NCI-H2081 treated with DMSO at 0.1 percent for 48 hours (cell line): ENCODE data around the gene GNG13.
"Not testable (repeated sequence)": the region's sequence is repeated elsewhere in the genome, so short reads cannot be mapped to it uniquely, and the experiment has no call there.

Experiments used
- DNase-seq: peaks from one replicate; lab custom pipeline; 2025; lab: John Stamatoyannopoulos, UW

Gene GNG13, protein sequence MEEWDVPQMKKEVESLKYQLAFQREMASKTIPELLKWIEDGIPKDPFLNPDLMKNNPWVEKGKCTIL

DNA sequence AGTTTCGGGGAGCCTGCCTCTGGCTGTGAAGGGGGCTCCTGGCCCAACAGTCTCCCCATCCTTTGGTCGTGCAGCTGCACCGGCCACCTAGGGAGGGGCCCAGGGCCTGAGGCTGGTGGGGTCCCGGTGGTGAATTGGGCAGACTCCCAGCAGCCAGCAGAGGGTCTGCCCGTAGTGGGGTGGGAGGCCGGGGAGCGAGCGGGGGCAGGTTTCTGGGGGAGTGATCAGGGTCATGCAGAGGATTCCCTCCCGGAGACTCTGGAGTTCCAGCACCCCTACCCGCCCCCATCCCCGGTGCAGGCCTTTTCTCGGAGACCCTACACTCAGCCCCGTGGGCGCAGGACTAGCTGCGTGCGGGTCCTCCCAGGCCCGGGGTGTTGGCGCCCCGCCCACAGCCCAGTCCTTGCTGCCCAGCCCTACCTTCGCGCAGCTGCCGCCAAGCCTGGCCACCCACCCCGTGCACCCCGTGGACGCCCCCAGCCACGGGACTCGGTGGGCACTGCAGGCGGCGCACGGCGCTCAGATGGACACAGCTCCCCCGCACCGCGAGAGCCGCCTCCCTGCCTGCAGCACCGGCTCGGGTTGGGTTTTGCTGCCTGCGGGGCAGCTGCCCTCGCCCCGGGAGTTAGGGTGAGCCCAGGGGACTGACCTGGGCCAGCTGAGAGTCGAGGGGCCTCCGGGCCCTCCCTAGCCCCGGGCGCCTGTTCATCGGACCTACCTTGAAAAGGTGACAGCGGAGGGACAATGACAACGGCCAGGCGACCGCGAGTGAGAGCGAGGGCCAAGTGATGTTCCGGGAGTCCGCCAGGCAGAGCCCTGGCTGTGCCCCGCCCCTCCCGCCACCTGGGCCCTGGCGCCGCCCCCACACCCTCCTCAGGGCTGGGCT lies at the start of gene GNG13:
TSS of gene GNG13 (minus strand) at position 787 of the 886 bp plus-strand sequence. CDS start 1,657 bp downstream, outside the sequence.
- no peak for DNase-seq

DNA sequence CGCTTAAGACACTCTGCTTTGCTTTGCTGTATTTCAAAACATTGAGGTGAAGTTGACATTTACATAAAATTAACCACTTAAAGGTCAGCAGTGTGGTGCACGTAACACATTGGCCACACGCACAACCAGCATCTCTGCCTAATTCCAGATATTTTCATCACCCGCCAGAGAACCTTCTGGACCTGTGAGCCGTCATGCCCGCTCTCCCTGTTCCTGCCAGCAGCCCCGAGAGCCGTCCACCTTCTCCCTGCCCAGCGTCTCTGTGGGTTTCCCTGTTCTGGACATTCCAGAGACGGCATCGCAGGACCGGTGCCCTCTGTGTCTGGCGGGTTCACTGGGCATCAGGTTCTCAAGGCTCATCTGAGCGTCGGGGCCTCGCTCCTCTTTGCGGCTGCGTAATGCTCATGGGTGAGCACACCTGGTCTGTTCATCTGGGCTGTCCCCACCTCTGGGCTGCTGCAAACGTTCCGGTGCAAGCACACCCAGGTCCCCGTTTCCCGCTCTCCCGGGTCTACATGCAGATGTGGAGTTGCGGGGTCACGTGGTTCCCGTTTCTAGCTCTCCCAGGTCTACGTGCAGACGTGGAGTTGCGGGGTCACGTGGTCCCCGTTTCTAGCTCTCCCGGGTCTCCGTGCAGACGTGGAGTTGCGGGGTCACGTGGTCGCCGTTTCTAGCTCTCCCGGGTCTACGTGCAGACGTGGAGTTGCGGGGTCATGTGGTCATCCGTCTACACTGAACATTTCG lies 48.1 kb upstream of the GNG13 start:
- no peak for DNase-seq

DNA sequence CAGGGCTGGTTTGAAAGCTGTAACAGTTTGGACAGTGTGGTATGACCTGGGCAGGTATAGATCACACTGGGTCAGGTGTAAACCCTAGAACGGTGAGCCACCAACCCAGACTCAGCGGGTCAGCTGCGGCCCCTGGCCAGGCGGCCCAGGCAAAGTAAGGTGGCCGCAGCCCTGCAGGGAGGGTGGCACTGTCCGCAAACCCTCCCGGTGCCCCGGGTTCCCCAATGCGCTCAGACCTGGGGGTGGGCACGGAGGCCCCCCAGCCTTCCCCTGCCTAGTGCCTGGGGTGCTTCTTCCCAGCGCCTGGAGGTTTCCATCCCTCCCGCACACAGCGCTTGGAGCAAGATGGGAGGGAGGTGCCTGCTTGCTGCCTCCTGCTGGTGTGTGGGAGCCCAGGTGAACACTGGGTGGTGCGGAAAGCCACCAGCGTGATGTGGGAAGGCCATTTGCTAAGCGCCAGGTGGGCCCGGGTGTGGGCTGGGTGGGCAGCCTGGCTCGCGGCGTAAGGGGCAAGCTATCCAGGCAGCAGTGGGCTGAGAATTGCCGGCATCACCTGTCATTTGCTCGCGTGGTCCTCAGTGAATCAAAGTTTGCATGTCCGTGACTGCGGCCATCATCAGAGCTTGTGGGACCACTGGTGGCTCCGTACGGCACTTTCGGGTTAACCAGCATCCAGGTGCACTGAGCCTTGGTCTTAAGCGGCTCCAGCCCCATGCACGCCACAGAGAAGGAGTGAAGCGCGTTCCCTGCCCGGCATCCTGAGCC lies 47.3 kb upstream of the GNG13 start:
- DNase-seq, result no peak

DNA sequence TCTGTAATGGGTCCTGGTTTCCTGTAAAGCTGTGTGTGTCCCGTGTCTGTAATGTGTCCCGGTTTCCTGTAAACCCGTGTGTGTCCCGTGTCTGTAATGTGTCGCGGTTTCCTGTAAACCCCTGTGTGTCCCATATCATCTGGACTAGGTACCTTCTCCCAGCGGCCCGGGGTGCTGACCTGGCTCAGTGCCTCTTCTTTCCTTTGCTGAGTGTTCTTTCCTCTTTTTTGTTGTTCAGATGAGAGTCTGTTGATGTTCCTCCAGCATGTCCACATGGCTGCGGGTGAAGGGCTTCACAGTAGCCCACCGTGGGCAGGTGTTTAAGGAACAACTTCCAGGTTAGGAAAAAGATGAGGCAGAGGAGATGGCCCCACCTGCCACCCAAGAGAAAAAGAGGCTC lies 46.6 kb upstream of the GNG13 start:
- DNase-seq, result no peak

DNA sequence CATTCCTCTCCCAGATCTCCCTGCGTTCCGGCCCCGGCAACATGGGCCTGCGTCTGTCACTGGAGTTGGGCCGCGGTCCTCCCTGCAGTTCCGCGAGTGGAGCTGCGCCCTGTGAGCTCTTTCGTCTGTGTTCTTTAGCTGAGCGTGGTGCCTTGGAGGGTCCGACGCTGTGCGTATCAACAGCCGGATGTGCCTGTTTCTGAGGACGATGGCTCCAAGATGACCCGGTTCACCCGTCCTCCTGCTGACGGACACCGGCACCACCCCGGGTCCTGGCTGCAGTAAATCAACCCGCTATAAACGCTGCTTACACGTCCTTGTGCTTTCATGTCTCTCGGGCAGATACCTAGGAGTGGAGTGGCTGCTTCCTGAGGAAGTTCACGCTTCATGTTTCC lies 44.8 kb upstream of the GNG13 start:
- no peak for DNase-seq

DNA sequence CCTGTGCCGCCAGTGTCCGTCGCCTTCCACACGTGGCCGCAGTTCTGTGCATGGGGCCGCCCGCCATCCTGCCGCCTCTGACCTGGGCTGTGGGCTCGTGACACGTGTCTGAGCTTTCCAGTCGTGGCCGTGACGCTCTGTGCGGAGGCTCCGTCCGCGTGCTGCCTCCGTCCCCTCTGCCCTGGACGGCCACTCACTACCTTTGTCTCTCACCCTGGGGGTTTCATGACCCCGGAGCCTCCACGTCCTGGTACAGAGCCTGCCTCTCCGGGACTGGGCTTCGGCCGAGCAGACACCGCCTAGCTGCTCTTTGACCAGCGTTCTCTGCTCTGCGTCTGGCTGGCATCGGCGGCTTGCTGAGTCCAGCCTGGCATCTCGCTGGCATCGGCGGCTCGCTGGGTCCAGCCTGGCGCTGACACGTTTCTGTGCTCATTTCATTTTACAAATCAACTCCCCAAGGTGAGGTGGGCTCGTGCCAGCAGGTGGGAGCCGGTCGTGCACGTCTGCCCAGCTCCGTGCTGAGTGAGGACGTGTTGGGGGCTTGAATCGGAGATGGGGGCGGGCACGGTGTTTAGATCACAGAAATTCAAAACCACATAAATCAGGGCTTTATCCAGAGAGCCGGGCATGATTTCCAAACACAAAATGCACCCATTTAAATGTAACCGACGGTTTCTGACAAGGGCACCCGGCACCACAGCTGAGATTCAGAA lies 44.3 kb upstream of the GNG13 start:
- DNase-seq, result no peak

DNA sequence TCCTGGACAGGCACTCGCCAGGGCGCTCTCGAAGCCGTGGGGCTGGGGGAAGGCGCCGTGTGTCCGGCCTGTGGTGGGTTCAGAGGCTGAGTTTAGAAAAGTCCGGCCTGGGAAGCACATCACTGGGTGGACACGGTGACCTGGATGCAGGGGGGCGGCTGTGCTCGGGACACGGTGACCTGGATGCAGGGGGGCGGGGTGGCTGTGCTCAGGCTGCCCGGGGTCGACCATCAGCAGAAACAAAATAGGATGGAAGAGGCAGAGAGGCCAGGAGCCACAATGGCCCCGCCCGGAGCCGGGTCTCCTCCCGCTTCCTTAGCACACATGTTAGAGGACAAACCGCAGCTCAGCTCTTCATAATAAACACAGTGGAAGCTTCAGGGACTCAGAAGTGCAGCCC lies 43.2 kb upstream of the GNG13 start:
- DNase-seq, result no peak

DNA sequence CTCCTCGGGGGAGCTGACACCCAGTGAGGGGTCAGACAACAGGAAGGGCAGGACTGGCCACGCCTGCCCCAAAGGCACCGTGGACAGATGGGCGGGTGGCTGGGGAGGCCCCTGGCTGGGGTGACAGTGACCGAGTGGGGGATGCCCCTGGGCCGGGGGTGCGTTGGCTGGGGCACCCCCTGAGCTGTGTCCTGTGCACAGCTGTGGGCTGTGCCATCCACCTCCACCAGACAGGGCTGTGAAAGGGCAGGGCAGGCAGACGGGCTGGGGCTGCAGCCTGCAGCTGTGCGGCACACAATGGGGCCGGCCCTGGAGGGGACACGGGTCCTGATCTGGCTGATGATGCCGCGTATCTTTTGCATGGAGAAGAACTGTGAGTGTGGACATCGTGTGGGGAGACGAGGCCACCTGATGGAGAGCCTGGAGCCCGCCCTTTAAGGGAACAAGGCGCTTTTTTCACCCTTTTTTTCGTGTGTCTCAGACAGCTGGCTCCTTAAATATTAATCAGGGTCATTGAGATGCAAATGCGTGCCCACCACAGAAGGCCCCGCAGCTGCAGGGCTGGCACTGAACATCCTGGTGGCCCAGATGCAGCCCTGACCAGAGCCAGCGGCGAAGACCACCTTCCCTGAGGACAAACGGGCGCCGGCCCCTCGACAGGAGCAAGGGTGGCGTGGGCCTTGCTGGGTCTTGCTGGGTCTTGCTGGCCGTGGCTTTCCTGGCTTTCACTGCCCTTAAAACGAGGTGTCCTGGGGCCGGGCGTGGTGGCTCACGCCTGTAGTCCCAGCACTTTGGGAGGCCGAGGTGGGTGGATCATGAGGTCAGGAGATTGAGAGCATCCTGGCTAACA lies 42.4 kb upstream of the GNG13 start:
- DNase-seq, result no peak

DNA sequence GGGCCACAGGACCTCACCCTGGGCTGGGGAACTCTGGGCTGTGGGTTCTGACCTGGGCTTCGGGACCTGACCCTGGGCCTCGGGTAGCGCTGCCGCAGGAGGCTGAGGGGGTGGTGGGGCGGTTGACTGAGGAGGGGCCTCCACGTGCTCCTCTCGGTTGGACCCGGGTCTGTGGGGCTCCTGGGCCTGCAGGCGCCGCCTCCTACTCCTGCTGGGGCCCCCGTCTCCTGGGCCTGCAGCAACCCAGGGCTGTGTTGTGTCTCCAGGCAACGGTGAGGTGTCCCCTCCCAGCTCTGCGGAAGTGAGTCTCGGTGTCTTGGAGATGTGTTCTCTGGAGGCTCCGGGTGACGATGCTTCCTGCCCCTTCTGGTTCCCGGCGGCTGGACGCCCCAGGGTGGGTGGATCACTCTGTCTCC lies 41.5 kb upstream of the GNG13 start:
- DNase-seq, result no peak

DNA sequence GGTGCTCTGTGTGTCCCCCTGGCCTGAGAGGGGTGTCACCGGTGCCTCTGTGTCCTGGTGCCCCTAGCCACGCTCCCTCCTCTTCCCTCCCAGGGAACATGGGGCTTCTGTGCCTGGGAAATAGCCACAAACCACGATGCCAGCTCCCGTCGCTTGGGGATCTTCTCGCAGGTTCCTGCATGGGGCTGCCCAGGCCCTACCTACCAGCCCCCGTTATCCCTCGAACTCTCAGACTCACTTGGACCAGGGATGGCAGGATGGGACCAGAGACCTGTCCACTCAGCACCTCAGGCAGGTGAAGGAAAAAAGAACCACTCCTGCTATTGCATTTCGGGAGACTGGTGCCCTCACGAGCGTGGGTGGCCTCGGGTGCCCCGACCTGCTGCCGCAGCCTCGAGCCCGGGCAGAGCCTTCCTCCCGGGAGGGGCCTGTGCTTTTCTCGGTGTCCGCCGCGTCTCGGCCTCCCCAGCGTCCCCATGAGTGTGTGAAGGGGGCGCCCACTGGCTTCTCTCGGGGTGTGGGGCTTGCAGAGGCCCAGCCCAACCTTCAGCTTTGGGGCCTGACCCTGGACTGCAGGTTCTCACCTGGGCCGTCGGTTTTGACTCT lies 41.0 kb upstream of the GNG13 start:
- DNase-seq, result no peak

DNA sequence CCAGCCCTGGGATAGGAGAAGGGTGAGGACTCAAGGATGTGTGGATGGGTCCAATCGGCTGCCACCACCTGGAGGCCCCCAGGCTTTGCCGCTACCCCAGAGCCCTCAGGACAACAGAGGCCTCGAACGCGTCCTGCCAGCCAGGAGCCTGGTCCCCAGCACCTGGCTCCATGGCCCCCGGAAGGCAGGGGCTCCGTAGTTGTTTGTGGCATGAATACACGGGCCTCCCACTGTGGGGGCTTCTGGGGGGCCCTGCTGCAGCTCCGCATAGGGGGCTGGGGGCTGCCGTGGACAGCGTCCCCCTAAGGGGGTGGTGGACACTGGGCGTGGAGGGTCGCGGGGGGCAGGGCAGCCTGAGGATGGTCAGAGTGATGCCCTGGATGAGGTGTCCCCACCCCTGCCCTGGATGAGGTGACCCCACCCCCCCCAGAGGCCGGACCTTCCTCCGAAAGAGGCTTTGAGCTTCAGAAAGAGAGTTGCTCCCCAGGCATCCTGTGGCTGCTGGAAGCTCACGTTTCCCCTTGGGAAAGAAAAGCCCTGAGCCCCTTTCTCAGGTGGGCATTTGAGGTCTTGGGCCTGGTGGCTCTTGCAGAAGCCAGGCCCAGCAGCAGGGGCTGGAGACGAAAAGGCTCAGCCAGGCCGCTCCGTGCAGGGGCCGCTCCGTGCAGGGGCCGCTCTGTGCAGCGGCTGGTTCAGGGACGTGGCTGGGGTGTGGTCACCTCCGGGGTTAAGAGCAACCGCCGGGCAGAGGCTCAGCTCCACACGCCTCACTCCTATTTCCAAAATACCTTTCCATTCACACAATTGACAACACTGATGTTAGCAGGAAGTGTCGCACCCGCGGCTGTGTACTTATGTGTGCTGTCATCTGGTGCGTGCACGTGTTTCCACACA lies 40.3 kb upstream of the GNG13 start:
- no peak for DNase-seq

DNA sequence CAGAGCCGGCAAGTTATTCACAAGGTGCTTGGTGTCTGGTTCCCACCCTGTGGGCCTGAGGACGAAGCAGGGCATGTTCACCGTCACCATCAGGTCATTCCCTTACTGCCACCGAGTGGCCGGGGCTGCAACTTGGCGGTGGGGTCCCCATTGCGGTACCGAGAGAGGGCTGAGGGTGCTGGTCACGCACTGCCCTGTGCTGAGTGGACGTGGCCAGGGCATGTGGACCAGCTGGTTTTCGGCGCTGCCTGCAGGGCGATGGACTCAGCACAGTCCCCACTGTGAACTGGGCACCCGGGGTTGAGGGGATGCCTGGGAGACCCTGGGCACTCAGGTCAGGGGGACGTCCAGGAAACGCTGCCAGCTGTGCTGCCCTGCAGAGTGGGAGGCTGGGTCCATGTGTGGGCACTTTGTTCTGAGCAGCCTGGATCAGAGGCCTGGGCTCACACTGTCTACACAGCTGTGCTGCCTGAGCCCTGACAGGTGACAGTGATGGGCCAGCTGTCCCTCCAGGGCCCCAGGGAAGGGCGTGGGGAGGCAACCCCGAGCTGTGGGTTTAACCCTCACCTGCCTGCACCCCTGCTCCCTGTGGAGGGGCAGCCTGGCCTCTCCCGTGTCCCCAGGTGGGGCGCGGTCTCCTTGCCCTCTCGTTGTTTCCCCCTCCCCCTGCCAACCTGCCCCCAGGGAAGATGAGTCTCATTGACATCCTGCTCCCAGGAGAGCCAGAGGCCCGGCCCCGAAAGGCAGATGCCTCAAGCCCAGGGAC lies 39.3 kb upstream of the GNG13 start:
- DNase-seq, result no peak

DNA sequence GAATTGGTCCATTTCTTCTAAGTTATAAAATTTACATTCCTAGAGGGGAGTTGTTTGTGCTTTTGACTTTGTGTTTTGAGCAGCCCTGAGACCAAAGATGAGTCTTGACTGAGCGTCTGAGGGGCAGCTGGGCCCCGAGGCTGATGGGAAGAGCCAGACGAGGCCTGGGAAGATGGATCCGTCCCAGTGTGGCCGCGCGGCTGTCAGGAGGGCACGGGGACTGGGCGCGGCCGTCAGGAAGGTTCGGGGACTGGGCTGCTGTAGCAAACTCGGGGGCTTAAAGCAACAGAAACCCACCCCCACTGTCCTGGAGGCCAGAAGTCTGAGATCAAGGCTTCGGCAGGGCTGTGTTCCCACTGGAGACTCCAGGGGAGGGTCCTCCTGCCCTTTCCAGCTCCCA lies 38.2 kb upstream of the GNG13 start:
- DNase-seq, result no peak

DNA sequence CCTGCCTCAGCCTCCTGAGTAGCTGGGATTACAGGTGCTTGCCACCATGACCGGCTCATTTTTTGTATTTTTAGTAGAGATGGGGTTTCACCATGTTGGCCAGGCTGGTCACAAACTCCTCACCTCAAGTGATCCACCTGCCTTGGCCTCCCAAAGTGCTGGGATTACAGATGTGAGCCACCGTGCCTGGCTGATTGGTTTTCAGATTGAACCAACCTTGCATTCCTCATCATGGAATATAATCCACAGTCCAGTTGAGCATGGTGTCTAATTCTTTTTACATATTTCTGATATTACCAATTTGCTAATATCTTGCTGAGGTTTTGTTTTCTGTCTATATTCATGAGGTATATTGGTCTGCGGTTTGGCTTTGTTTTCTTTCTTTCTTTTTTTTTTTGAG lies 36.3 kb upstream of the GNG13 start:
- DNase-seq, result not testable (repeated sequence)

DNA sequence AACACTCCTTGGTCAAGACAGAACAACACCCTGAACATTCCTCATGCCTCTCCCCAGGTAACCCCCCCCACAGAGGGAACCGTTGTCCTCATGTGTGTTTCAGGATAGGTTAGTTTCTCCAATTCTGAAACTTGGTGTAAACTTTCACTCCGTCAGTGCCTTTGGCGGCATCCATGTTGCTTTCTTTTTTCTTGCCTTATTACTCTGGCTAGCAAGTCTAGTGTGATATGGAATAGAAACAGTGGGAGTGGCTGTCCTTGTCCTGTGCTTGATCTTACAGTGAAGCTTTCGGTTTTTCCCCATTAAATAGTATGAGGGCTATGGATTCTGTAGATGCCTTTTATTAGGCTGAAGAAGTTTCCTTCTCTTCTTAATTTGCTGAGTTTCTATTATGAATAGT lies 35.7 kb upstream of the GNG13 start:
- no peak for DNase-seq

DNA sequence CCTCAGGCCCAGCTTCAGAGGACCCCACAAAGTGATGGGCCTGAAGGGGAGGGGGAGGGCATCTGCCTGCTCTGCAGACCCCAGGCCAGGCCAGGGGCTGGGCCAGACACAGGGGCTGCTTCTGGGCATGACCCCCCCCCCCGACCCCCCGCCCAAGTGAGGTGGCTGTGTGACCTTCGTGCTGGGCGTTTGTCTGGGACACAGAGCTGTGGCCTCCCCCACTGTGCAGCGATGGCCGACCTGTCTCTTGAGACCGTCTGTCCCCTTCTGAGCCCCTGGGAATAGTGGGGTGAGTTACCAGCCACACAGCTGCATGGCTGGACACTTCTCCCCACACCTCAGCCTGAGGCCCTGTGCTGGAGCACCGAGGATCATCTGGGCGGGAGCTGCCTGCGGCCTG lies 34.8 kb upstream of the GNG13 start:
- no peak for DNase-seq

DNA sequence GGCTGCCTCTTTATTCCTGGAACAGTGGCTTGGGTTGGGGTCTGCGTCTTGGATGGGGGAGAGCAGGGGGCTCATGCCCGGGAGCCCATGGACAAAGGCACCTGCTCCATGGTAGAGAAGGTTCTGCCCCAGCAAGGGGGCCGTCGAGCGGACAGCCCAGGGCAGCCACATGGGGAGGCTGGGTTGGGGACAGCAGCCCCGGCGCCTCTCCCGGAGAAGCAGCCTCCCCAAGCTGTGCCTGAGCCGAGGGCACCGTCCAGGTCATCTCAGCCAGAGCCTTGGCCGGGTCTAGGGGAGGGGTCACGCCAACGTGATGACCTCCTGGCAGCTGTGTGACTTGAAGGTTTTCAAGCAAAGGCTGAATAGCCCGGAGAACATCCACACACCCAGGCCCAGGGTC lies 32.9 kb upstream of the GNG13 start:
- DNase-seq, result no peak

DNA sequence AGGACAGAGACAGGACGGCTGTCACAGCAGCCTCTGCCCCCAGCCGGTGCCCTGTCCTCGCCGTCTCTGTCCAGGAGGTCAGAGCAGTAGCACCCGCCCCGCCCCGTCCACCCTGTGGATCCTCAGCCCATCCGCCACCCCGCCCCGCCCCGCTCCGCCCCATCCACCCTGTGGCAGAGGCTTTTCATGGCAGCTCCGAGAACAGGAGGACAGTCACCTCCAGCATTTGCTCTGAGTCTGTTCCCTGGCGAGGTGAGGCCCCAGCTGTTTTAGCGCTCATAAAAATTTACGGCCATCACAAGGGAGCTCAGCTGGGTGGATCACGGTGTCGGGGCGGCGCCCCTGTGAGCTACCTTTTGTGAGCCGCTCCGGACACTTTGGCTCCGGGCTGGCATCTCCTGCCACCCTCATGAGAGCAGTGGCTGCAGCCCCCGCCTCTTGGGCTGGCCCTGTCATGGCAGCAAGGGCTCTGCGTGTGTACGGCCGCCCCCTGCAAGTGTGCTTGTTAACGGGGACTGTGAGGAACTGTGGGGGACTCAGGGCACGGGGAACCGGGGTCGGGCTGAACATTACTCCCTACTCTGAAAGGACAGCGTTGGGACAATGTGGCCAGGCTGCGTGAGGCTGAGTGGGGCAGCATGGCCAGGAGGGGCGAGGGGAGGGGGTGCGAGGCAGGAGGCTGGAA lies 32.3 kb upstream of the GNG13 start:
- DNase-seq, result no peak
